Peyer's patch (tissue), 4 donors: Measurements from ENCODE around the gene B4GALT1.

Experiments
- CTCF ChIP-seq, 6 experiments: fragments of 450-650 bp in 4 of 6; fragments of 200-600 bp in 2 of 6; sonication (generic) in 1 of 6; IDR thresholded peaks; one replicate each; pipeline ENCODE4 v1.5.1; 2017 to 2019; ENCODE audit warnings: antibody characterized with exemption in 6 of 6, mild to moderate bottlenecking in 3 of 6, moderate library complexity in 1 of 6
- POLR2A ChIP-seq, 2 donors: fragments of 450-650 bp; IDR thresholded peaks; one replicate each; pipeline ENCODE4 v1.5.1; 2017; ENCODE audit warnings: antibody characterized with exemption in 2 of 2, mild to moderate bottlenecking in 2 of 2, moderate library complexity in 2 of 2

- TF ChIP-seq CTCF (IDR thresholded peaks at IDR 0.05) (no peak), POLR2A (IDR thresholded peaks at IDR 0.05) (no peak)
Measured at GRCh38 chr9:33185406-33185805, 18.3 kb upstream of the B4GALT1 start.
